HG03432 (cell line): ENCODE data around the gene UBR7.
"Not testable (repeated sequence)": the region's sequence is repeated elsewhere in the genome, so short reads cannot be mapped to it uniquely, and the experiment has no call there.

Source experiments
- ATAC-seq: cut with Tn5 transposase; IDR thresholded peaks from one replicate; pipeline ENCODE4 v1.9.1; 2021; ENCODE audit warnings: mild to moderate bottlenecking, moderate library complexity; ENCODE audit not compliant: unreplicated experiment

Gene UBR7

GRCh38 chr14:93186956-93187355 lies 20.1 kb upstream of the UBR7 start:
- no peak for ATAC-seq

GRCh38 chr14:93195316-93195999 lies 11.6 kb upstream of the UBR7 start:
- ATAC-seq, result no peak

- no peak for ATAC-seq
These were observed 8.0 kb upstream of the UBR7 start for GRCh38 chr14:93199031-93199430.

- ATAC-seq, result no peak
These were observed 6.5 kb upstream of the UBR7 start for GRCh38 chr14:93200553-93200952.

- no peak for ATAC-seq
These were observed 5.8 kb upstream of the UBR7 start for GRCh38 chr14:93201155-93201704.

GRCh38 chr14:93207468-93208308 lies 632 bp downstream of the UBR7 start:
- ATAC-seq, result peak; percentile 49

- ATAC-seq, result peak; percentile 66
These were observed 5.4 kb downstream of the UBR7 start for GRCh38 chr14:93212432-93212831.

GRCh38 chr14:93214598-93214997 lies 7.5 kb downstream of the UBR7 start:
- ATAC-seq, result no peak

- no peak for ATAC-seq
These were observed 12.2 kb downstream of the UBR7 start for GRCh38 chr14:93219103-93219726.

GRCh38 chr14:93220509-93220908 lies 13.5 kb downstream of the UBR7 start:
- no peak for ATAC-seq

GRCh38 chr14:93223565-93223964 lies 16.5 kb downstream of the UBR7 start:
- no peak for ATAC-seq

- ATAC-seq, result no peak
These were observed 21.5 kb downstream of the UBR7 start for GRCh38 chr14:93228550-93228949.

GRCh38 chr14:93230539-93230938 lies 23.5 kb downstream of the UBR7 start:
- no peak for ATAC-seq

GRCh38 chr14:93231129-93231979 lies 24.3 kb downstream of the UBR7 start:
- ATAC-seq, result no peak

GRCh38 chr14:93232159-93232558 lies 25.1 kb downstream of the UBR7 start:
- ATAC-seq, result no peak

- not testable (repeated sequence) for ATAC-seq
These were observed 26.0 kb downstream of the UBR7 start for GRCh38 chr14:93233078-93233477.

- no peak for ATAC-seq
These were observed 27.7 kb downstream of the UBR7 start for GRCh38 chr14:93234798-93235197.

GRCh38 chr14:93239869-93240677 lies 33.0 kb downstream of the UBR7 start:
- ATAC-seq, result no peak

GRCh38 chr14:93240678-93241000 lies 33.6 kb downstream of the UBR7 start:
- ATAC-seq, result no peak
